Mesendoderm (in vitro differentiated cells): ENCODE results near the gene LRRTM4. TPM values are rescaled to one million over a fixed set of nuclear protein-coding genes. Genes with fewer than 3 reads are reported as not detected.
"Not testable (repeated sequence)": the region's sequence is repeated elsewhere in the genome, so short reads cannot be mapped to it uniquely, and the experiment has no call there.

Experiments used
- DNase-seq: peaks from one replicate; pipeline ENCODE4 v3.0.0; 2013
- H2AK5ac ChIP-seq: 2 replicates; pipeline ENCODE4 v1.6.1; 2013; ENCODE audit warnings: low read length, inconsistent platforms
- H2BK120ac ChIP-seq: 2 replicates; pipeline ENCODE4 v1.6.1; 2013; ENCODE audit warnings: low read depth, mild to moderate bottlenecking, low read length, moderate library complexity, mixed read lengths
- H2BK15ac ChIP-seq: replicated peaks from 2 replicates; pipeline ENCODE4 v1.6.1; 2013; ENCODE audit warnings: low read depth, mild to moderate bottlenecking, moderate library complexity
- H2BK5ac ChIP-seq: 2 replicates; pipeline ENCODE4 v1.6.1; 2013; ENCODE audit warnings: low read length, inconsistent platforms
- H3K18ac ChIP-seq: 2 replicates; pipeline ENCODE4 v1.6.1; 2013; ENCODE audit warnings: mild to moderate bottlenecking, low read length, mixed read lengths
- H3K23ac ChIP-seq: one replicate; pipeline ENCODE4 v1.6.1; 2013; ENCODE audit warnings: low read length
- H3K27ac ChIP-seq: 2 replicates; pipeline ENCODE4 v1.5.1; 2013; ENCODE audit warnings: low read depth, mild to moderate bottlenecking, inconsistent platforms, low read length, moderate library complexity
- H3K27me3 ChIP-seq: 2 replicates; pipeline ENCODE4 v1.6.1; 2013; ENCODE audit warnings: low read length, control low read depth, mild to moderate bottlenecking, inconsistent platforms; ENCODE audit not compliant: insufficient read depth, poor library complexity
- H3K36me3 ChIP-seq: 2 replicates; pipeline ENCODE4 v1.6.1; 2013; ENCODE audit warnings: low read length, inconsistent platforms; ENCODE audit not compliant: control insufficient read depth, insufficient read depth
- H3K4ac ChIP-seq: one replicate; pipeline ENCODE4 v1.6.1; 2013; ENCODE audit warnings: low read depth, mild to moderate bottlenecking, low read length, moderate library complexity
- H3K4me1 ChIP-seq: 2 replicates; pipeline ENCODE4 v1.6.1; 2013; ENCODE audit warnings: low read depth, low read length, inconsistent platforms; ENCODE audit not compliant: control insufficient read depth
- H3K4me2 ChIP-seq: 2 replicates; pipeline ENCODE4 v1.6.1; 2013; ENCODE audit warnings: low read length
- H3K4me3 ChIP-seq: 2 replicates; pipeline ENCODE4 v1.5.1; 2013; ENCODE audit warnings: mild to moderate bottlenecking, low read length
- H3K56ac ChIP-seq: one replicate; pipeline ENCODE4 v1.6.1; 2013; ENCODE audit warnings: low read length
- H3K79me1 ChIP-seq: 2 replicates; pipeline ENCODE4 v1.6.1; 2013; ENCODE audit warnings: low read length, inconsistent platforms
- H3K79me2 ChIP-seq: 2 replicates; pipeline ENCODE4 v1.6.1; 2013; ENCODE audit warnings: mild to moderate bottlenecking, low read length; ENCODE audit not compliant: control insufficient read depth, insufficient read depth
- H3K9ac ChIP-seq: 2 replicates; pipeline ENCODE4 v1.6.1; 2013; ENCODE audit warnings: low read length, inconsistent platforms
- H4K5ac ChIP-seq: one replicate; pipeline ENCODE4 v1.6.1; 2013; ENCODE audit warnings: low read length
- H4K8ac ChIP-seq: one replicate; pipeline ENCODE4 v1.6.1; 2013; ENCODE audit warnings: low read depth, mild to moderate bottlenecking, control low read depth, low read length, moderate library complexity
- WGBS: extraction: QIAGEN DNeasy Blood & Tissue Kit; methylation state at CpG from one replicate; pipeline ENCODE4 v1.1.7; 2013; ENCODE audit warnings: low lambda C conversion rate, missing lambda C conversion rate; ENCODE audit not compliant: insufficient coverage; ENCODE audit errors: extremely low coverage; 5-methylcytosine and 5-hydroxymethylcytosine counted together
- small RNA-seq: library from polyadenylated mRNA; stranded (forward); fragments of <200 nt; extraction: miRNeasy Mini kit (QIAGEN cat#:217004); gene quantifications from one replicate; pipeline ENCODE3, GENCODE V24; 2013; ENCODE audit not compliant: insufficient read depth

The LRRTM4 gene

GRCh38 chr2:76697998-76698713, 824.0 kb downstream of the LRRTM4 start:
- H3K18ac ChIP-seq, H3K56ac ChIP-seq, H3K4me1 ChIP-seq, H3K27me3 ChIP-seq, H4K8ac ChIP-seq, H2BK15ac ChIP-seq, H3K4me2 ChIP-seq, H4K5ac ChIP-seq, H2BK120ac ChIP-seq, H3K79me1 ChIP-seq, H3K27ac ChIP-seq, H3K4me3 ChIP-seq, H3K23ac ChIP-seq, H3K36me3 ChIP-seq, H2AK5ac ChIP-seq, H3K4ac ChIP-seq, DNase-seq, H3K9ac ChIP-seq, H2BK5ac ChIP-seq, H3K79me2 ChIP-seq: not testable (repeated sequence)
- no CpG with 5 or more reads among the region's 33 CpGs for WGBS

Small RNAs within 50 kb of the gene (small RNA-seq; reads per million reads assigned to genes)
- not detected for gene RNA5SP98
